22Rv1 (cell line): ENCODE results near the gene DTD2.
"Not testable (repeated sequence)": the region's sequence is repeated elsewhere in the genome, so short reads cannot be mapped to it uniquely, and the experiment has no call there.

ENCODE experiments used
- H3K27ac ChIP-seq: fragments of 450-650 bp; 2 replicates; pipeline ENCODE4 v1.5.1; 2017
- CTCF ChIP-seq: fragments of 450-650 bp; IDR thresholded peaks from 2 replicates; pipeline ENCODE4 v1.5.1; 2017; ENCODE audit warnings: mild to moderate bottlenecking
- ZFX ChIP-seq: fragments of 450-650 bp; IDR thresholded peaks from 2 replicates; pipeline ENCODE4 v1.6.1; 2017; ENCODE audit warnings: antibody characterized with exemption, borderline replicate concordance

DTD2 gene

GRCh38 chr14:31439561-31439960, 17.7 kb downstream of the DTD2 start:
- H3K27ac ChIP-seq = no peak overlapping the region
- TF ChIP-seq ZFX (no peak), CTCF (no peak)

GRCh38 chr14:31437045-31437691, 20.1 kb downstream of the DTD2 start:
- H3K27ac ChIP-seq = not testable (repeated sequence)

- H3K27ac ChIP-seq = no peak overlapping the region
- no peak for TF ChIP-seq CTCF
Observed at GRCh38 chr14:31435276-31435675, 22.0 kb downstream of the DTD2 start.

- H3K27ac ChIP-seq = no peak overlapping the region
- no peak for TF ChIP-seq ZFX
- TF ChIP-seq CTCF = no peak
Observed at GRCh38 chr14:31430634-31431264, 26.6 kb downstream of the DTD2 start.

- TF ChIP-seq CTCF (no peak), ZFX (no peak)
Observed at GRCh38 chr14:31429791-31430190, 27.5 kb downstream of the DTD2 start.

GRCh38 chr14:31428011-31428410, 29.3 kb downstream of the DTD2 start:
- TF ChIP-seq CTCF (no peak), ZFX (no peak)
- H3K27ac ChIP-seq = no peak overlapping the region

More at GRCh38 chr14:31429791-31430190, 27.5 kb downstream of the DTD2 start:
- H3K27ac ChIP-seq = no peak overlapping the region

GRCh38 chr14:31426663-31427062, 30.6 kb downstream of the DTD2 start:
- no peak for TF ChIP-seq CTCF
- no peak for TF ChIP-seq ZFX
- no peak overlapping the region for H3K27ac ChIP-seq

- TF ChIP-seq ZFX (no peak), CTCF (no peak)
- no peak overlapping the region for H3K27ac ChIP-seq
Observed at GRCh38 chr14:31425905-31426304, 31.4 kb downstream of the DTD2 start.
